Activated T-cell treated with anti-CD3 and anti-CD28 coated beads, Interleukin-2, amount 50 U/mL, for 1 hour (primary cell): Measurements from ENCODE around the gene EPB41L5.
"Not testable (repeated sequence)": the region's sequence is repeated elsewhere in the genome, so short reads cannot be mapped to it uniquely, and the experiment has no call there.

ENCODE experiments used
- DNase-seq: peaks from one replicate; pipeline ENCODE4 v3.0.0-alpha.2; 2020

EPB41L5 gene

DNA sequence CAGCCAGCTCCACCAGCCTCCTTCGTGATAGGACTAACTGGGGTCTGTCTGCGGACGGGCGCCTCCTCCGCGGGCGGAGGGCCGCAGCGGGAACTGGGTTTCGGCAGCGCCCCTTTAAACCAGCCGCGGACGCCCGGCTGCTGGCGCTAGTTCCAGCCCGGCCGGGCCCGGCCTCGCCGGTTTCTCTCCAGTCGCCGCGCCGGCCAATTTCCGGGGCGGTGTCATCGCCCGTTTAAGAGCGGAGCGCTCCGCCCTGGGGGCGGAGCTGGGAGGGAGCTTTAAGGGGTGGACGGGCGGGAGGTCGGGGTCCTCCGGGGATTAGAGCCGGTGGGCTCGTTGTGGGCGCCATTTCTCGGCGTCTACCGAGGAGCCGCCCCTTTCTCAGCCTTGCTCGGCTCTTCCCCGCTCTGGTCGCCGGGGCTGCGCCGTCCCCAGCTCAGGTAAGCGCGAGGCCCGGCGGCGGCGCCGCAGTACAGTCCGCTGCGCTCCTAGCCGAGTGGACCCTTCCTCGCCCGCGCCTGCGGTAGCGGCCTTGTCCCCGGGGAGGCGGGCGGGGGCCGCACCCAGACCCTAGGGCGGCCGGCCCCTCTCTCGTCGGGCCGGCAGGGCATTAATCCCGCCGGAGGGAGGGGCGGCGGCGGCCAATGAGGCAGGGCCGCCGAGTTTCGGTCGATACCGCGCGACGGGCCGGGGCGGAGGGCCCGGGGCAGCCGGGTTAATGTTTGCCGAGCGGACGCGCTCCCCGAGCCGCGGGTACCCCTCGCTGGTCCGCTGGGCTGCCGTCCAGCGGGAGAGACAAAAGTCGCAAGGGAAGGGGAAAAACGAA, at the start of gene EPB41L5:
Gene EPB41L5 (plus strand): TSS at position 307 of the 826 bp plus-strand sequence. CDS start 6,008 bp downstream, outside the sequence.
- DNase-seq: peak; percentile 83

DNA sequence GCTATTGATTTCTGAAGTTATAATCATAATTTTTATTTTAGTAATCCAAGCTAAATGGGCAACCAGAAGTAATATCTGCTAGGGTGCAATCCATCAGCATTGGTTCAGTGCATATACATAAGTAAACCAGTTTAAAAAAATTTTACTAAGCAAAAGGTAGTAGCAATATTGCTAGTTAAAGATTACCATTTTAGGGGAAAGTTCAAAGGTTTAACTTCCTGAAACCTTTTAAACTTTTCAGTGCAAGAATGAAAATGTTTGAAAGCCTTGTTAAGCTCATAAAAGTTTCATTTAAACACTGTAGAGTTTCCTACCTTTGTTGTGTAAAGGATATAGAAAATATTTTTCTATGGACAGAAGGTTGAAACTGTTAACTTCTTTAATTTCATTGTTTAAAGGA, 31.0 kb upstream of the EPB41L5 start:
- no peak for DNase-seq

DNA sequence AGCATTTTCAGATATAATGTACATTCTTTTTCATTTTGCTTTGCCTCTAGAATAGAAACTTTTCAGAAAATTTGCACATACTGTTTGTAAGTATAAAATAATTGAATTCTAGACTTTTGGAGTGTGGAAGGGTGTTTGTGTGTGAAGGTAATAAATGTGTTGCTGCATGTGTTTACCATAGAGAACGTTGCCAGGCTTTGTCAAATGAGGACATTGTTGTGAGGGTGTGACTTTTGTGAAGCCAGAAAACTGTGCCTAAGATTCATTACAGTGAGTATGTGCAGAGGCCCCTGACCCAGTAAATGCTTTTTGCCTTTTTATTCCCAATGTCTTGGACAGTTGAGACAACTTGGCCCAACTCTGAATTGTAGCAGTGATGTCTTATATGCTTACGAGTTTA, 30.4 kb upstream of the EPB41L5 start:
- no peak for DNase-seq

DNA sequence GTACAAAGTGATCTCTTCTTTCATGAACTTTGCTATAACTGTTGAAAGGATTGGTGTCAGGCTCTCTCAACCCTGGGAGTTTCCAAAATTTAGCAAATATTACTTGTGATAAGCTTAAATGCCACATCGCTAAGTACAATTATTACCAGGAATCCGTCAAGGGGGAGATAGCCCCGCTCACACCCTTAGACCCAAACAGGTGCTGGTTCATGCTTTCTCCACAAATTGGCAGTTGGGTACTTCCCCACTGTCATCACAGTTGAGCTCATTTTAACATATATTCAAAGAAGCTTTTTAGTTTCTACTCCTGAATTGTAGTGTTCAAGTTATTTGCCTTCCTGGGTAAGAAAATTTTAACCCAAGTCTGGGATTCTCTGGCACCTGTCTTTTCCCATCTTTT, 29.8 kb upstream of the EPB41L5 start:
- DNase-seq: no peak

DNA sequence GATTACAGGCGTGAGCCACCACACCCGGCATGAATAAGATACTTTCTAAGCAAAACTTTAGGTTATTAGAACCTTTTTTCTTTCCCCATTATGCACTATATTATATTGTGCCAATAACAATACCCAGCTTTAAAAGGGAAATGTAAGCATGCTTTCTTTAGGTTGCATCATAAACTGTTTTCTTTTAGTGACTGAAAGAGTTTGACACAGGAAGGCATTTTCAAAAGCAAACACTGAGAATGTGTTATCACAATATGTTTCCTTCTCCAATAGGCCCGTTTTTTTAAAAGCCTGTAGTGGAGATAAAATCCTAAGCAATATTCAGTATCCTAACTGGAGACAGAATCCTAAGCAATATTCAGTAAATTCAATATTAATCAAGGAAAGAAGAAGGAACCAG, 16.7 kb upstream of the EPB41L5 start:
- DNase-seq: no peak

DNA sequence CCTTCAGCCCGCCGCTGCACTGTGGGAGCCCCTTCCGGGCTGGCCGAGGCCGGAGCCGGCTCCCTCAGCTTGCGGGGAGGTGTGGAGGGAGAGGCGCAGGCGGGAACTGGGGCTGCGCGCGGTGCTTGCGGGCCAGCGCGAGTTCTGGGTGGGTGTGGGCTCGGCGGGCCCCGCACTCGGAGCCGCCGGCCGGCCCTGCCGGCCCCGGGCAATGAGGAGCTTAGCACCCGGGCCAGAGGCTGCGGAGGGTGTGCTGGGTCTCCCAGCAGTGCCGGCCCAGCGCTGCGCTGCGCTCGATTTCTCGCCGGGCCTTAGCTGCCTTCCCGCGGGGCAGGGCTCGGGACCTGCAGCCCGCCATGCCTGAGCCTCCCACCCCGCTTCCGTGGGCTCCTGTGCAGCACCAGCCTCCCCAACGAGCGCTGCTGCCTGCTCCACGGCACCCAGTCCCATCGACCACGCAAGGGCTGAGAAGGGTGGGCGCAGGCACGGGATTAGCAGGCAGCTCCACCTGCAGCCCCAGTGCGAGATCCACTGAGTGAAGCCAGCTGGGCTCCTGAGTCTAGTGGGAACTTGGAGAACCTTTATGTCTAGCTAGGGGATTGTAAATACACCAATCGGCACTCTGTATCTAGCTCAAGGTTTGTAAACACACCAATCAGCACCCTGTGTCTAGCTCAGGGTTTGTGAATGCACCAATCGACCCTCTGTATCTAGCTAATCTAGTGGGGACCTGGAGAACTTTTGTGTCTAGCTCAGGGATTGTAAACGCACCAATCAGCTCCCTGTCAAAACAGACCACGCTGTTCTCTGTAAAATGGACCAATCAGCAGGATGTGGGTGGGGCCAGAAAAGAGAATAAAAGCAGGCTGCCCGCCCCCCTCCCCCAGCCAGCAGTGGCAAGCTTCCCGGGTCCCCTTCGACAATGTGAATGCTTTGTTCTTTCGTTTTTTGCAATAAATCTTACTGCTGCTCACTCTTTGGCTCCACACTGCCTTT, 15.7 kb upstream of the EPB41L5 start:
- DNase-seq: not testable (repeated sequence)

DNA sequence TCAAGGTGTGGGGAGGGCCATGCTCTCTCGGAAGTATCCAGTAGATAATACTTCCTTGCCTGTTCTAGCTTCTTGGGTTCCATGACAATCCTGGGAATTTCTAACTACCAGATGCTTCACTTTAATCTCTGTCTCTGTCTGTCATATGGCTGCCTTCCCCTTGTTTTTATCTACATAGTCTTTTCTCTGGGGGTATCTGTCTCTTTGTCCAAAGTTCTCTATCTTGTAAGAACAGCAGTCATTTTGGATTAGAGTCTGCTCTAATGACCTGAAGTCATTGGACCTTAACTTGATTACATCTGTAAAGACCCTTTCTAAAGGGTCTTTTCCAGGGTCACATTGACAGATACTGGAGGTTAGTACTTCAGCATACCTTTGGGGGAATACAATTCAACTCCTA, 11.4 kb upstream of the EPB41L5 start:
- DNase-seq: no peak

DNA sequence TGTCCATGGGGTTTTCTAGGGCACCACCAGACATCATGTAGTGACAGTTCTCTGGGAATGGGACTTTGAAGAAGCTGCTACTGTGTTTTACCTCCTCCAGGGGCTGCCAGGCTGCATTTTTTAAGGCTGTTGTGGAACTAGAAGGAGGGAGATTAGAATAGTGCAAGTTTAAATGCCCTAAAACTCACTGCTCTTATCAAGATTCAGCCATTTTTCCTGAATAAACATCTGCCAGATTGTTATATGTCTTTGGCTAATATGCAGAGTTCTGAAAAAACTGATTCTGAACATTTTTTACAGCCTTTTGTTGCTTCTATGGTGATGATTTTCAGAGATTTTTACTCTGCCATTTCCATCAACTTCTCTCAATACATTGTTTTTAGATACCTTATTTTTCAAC, 8.6 kb upstream of the EPB41L5 start:
- DNase-seq: no peak

DNA sequence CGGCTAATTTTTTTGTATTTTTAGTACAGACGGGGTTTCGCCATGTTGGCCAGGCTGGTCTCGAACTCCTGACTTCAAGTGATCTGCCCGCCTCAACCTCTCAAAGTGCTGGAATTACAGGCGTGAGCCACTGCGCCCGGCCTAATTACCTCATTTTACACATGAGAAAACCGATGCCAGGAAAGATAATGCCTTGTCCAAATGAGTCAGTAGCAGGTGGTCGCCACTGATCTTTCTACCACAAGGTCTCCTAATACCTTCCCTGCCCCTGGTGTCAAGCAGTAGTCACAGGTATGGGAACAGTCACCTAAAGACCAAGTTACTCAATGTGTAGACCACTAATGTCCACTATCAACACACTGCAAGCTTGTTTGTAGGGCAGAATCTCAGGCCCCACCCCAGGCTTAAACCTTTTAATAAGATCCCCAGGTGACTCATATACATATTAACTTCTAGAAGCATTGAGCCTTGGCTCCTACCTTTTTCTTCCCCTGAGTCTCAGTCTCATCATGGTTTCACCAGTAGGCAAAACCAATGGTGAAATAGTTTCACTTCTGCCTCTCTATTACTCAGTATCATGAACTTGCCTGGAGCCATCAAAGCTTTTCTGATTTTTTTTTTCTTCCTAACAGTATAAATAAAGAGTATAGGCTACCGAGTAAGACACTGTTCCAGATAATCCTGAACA, 6.9 kb upstream of the EPB41L5 start:
- DNase-seq: no peak

DNA sequence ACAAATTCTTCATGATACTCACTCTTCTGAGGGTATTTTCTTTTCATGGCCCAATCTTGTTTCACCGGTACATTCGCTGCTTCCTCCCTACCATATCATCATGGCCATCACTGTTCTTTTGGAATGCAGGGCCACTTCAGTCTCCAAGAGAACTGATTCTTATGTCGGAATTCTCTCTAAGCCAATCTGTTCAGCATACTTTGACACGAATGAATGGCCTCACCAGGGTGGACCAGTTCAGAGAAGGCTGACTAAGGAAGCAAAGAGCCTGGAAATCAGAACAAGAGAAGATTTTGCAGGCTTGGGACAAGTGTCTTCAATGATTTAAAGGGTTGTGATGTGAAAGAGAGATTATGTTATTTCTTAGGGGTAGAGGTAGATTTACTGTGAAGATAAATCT, 5.0 kb upstream of the EPB41L5 start:
- no peak for DNase-seq

DNA sequence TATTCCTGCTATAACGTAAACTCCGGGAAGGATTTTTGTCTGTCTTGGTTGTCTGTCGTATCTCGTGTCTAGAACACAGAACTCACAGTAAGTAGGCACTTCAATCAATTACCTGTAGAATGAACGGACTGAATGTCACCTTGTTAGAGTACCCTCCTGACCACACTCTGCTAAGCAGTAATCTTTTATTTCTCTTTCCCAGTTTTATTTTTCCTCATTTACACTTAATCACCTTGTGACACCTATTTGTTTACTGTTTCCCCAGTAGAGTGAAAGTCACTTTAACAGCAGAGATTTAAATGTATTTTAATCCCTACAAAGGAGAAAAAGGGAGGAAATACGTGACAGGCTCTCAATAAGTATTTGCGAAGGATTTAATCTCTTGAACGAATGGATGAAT, 514 bp upstream of the EPB41L5 start:
- no peak for DNase-seq

DNA sequence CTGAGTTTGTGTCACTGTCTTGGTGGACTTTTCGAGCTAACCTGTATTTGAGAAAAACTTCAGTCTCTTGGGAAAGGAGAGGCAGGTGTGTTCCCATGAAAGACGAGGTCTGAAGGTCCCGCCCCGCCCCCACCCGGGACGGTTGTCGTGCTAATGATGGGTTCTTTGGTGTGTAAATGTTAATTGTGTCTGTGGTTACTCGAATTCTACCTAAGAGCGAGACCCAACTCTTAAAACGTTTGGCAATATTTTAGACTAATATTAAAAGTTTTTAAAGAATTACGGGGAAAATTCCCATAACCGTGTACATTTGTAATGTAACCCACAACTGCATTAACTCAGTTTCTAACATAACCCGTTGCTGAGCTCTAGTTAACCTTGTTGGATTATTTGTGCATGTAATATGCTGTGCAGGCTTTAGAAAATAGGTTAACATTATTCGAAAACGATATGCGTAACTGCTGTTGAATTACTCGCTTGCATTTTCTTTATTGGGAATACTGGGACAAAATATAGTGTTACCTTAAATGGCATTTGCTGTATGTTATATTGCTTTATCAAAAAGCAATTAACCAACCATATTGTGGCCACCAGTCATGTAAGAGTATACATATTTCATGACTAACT, 833 bp downstream of the EPB41L5 start:
- no peak for DNase-seq

DNA sequence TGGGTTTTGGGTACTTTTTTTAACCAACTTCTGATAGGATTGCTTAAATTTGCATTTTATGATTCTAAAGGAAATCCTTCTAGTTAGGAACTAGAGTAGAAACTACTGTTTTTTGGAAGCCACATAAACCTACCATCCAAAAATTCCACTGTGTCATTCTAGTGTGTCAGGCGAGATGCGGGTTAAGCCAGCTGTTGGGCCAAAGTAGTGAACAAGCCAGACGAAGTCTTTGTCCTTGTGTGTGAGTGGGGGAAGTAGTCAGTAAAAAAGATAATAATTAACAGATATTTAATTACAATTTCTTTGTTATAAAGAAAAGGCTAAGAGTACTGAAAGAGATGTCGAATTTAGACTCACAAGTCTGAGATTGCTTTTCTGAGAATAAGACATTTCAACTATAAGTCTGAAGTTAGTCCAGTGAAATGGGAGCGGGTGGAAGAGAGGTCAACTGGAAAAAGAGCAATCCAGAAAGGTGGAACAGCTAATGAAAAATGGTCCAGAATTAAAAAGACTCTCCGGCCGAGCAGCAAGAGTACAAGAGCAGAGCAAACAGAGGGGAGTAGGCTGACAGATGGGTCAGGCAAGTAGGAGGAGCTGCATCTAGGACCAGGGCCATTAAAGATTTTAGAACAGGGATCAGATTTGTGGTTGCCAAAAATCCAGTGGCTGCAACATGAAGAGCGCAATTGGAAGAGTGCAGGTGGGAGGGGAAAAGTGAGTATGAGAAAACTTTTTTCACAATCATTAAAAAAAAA, 1.5 kb downstream of the EPB41L5 start:
- no peak for DNase-seq

DNA sequence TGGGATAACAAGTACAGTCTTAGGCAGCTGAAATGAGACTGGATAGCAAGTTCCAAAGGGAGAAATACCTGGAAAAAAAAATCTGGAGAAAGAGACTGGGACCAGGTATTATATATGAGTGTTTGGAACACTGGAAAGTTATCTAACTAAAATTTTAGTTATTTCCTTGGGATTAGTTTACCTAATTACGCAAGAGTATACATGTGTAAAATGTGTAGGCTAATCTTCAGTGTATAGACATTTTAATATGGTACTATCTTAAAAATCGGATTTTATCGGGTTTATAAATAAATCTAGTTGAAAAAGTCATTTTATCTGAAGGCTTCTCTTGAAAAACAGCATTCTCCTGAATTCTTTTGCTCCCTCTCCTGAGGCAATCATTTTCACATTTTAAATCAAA, 3.9 kb downstream of the EPB41L5 start:
- DNase-seq: no peak

DNA sequence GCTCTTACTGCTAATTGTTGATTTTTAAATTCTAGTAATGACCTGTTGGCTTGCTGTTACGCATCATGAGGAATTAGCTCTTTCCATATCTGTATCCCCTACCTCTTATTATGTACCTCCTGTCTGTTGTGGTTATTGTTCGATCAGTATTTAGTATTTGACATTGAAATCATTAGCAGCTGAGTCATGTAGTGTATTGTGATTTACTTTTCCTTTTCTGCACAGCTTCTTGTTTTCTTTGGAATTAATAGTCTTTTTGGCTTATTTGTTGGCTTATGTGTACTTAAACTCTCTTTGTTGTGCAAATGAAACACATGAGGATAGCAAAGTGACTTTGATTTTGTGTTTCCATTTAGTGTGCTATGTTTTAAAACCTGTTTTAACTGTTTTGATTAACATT, 4.3 kb downstream of the EPB41L5 start:
- no peak for DNase-seq

DNA sequence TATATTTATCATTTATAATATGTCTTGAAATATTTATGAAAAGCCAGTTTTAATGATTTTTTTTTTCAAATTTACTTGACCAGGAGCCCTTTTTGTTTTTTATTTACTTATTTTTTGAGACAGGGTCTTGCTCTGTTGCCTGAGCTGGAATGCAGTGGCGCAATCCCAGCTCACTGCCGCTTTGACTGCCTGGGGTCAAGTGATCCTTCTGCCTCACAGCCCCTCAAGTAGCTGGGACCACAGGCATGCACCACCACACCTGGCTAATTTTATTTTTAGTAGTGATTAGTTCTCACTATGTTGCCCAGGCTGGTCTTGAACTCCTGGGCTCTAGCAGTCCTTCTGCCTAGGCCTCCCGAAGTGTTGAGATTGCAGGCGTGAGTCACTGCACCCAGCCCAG, 5.7 kb downstream of the EPB41L5 start:
- no peak for DNase-seq

DNA sequence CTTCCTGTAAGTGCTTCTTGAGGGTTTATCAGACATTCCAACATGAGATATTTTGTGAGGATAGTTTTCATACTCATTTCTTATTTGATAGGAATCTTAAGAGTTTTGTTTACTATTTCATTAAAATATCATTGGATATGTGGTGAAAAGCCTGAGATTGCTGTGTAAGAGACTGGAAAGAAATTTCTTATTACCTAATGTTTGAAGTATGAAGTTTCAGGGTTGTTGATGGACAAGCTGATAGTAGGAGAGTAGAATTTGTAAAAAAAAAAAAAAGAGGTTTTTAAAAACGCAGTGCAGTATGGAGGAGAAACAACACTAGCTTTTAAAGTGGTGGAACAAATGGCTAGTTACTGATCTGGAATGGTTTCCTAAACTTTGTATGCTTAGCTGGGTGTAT, 7.7 kb downstream of the EPB41L5 start:
- no peak for DNase-seq

DNA sequence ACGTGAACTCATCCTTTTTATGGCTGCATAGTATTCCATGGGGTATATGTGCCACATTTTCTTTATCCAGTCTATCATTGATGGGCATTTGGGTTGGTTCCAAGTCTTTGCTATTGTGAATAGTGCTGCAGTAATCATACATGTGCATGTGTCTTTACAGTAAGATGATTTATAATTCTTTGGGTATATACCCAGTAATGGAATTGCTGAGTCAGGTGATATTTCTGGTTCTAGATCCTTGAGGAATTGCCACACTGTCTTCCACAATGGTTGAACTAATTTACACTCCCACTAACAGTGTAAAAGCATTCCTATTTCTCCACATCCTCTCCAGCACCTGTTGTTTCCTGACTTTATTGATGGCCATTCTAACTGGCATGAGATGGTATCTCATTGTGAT, 9.6 kb downstream of the EPB41L5 start:
- not testable (repeated sequence) for DNase-seq

DNA sequence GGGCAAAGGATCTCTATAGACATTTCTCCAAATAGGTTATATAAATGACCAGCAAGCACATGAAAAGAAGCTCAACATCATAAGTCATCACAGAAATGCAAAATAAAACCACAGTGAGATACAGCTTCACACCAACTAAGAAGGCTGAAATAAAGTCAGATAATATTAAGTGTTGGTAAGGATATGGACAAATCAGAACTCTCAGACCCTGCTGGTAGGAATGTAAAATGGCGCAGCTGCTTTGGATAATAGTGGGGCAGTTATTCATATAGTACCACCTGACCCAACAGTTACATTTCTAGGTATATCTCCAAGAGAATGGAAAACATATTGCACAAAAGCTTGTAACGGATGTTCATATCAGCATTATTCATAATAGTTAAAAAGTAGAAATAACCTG, 14.0 kb downstream of the EPB41L5 start:
- DNase-seq: no peak

DNA sequence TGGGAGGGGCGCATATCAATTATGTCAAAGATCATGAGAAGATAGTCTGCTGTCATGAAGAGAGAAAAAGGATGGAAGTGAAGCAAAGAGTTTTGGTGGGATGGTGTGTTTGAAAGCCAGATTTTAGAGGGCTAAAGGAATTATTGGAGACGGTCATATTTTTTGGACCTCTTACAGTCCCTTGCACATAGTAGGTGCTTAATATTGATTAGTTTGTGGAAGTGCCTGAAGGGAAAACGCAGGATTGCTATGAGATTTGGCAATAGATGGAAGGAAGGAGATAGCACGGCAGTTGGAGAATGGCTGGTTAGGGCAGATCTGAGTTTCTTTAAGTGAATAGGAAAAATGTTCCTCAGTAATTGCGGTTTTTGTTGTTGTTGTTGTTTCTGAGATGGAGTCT, 15.9 kb downstream of the EPB41L5 start:
- no peak for DNase-seq

DNA sequence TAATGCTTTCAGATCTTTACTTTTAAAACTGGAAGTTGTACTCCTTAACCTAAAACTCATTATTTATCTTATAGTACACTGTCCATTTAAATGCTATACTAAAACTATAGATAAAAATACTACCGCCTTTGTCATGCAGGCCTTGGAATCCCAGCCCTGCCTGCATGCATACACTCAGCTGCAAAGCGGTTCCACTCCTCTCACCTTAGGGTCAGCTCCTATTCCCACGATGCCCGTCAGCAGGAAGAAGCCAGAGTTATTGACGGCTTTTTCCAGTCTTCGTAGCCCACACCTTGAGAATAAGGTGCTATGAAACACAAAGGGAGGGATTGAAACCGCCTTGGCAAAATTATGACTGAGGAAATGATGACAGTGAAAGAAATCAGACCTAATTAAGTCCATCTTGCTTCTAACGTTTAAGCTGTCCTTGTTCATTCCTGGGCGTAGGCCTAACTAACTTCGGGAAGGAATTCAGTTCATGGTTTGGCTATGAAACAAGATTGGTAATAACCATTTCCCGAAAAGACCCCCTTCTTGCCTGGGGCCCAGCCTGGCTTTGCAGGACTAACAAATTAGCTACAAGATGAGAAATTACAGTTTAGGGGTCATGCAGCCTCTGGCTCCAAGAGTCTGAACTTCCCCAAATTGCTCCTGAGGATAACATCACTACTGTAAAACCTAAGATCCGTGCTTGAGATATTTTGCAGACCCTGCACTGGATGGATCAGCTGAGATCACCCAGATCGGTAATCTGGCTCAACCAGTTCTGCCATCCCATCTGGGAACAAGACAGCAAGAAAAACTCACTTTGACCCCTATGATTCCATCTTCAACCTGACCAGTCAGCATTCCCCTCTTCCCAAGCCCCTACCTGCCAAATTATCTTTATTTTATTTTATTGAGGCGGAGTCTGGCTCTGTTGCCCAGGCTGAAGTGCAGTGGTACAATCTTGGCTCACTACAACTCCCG, 17.1 kb downstream of the EPB41L5 start:
- no peak for DNase-seq
